Karpas-422 (cell line): Measurements from ENCODE around the gene ZNF544. TPM values are rescaled to one million over a fixed set of nuclear protein-coding genes. Genes with fewer than 3 reads are reported as not detected.
A peak's percentile ranks its signal among the peaks of the same experiment; 100 is the strongest.

Experiments used
- DNase-seq: peaks from one replicate; pipeline ENCODE4 v3.0.0-alpha.2; 2015
- H2AFZ ChIP-seq: fragments of 200-600 bp; sonication (generic); 2 replicates; pipeline ENCODE4 v1.6.1; 2014; ENCODE audit warnings: antibody characterized with exemption, low read length, mixed read lengths
- H3K27ac ChIP-seq: fragments of 200-600 bp; sonication (generic); 2 replicates; pipeline ENCODE4 v1.5.1; 2014; ENCODE audit warnings: mild to moderate bottlenecking, low read length, moderate library complexity
- H3K27me3 ChIP-seq: fragments of 200-600 bp; sonication (generic); 2 replicates; pipeline ENCODE4 v1.6.1; 2014; ENCODE audit warnings: low read length, mixed read lengths
- H3K36me3 ChIP-seq: fragments of 200-600 bp; sonication (generic); 2 replicates; pipeline ENCODE4 v1.6.1; 2014; ENCODE audit warnings: low read length, mixed read lengths; ENCODE audit not compliant: insufficient read depth
- H3K4me1 ChIP-seq: fragments of 200-600 bp; sonication (generic); 2 replicates; pipeline ENCODE4 v1.6.1; 2014; ENCODE audit warnings: mild to moderate bottlenecking, low read length, mixed read lengths
- H3K4me2 ChIP-seq: fragments of 200-600 bp; sonication (generic); 2 replicates; pipeline ENCODE4 v1.6.1; 2014; ENCODE audit warnings: low read length, low read depth, mild to moderate bottlenecking; ENCODE audit not compliant: poor library complexity, severe bottlenecking
- H3K4me3 ChIP-seq: fragments of 200-600 bp; sonication (generic); 2 replicates; pipeline ENCODE4 v1.5.1; 2014; ENCODE audit warnings: mild to moderate bottlenecking, antibody characterized with exemption, low read length, mixed read lengths
- H3K79me2 ChIP-seq: fragments of 200-600 bp; sonication (generic); 2 replicates; pipeline ENCODE4 v1.6.1; 2014; ENCODE audit warnings: mild to moderate bottlenecking, low read length, mixed read lengths
- H3K9ac ChIP-seq: fragments of 200-600 bp; sonication (generic); 2 replicates; pipeline ENCODE4 v1.6.0; 2014; ENCODE audit warnings: low read length
- H3K9me2 ChIP-seq: fragments of 200-600 bp; sonication (generic), shearing (Covaris generic); replicated peaks from 2 replicates; pipeline ENCODE4 v1.6.0; 2014; ENCODE audit warnings: mild to moderate bottlenecking, low read length, moderate library complexity; ENCODE audit not compliant: insufficient read depth
- H3K9me3 ChIP-seq: fragments of 300-700, 200-600 bp; sonication (generic); 2 replicates; pipeline ENCODE4 v1.6.1; 2014; ENCODE audit warnings: low read length, mixed read lengths
- H4K20me1 ChIP-seq: fragments of 200-600 bp; sonication (generic); 2 replicates; pipeline ENCODE4 v1.6.1; 2014; ENCODE audit warnings: mild to moderate bottlenecking, antibody characterized with exemption, low read length, low read depth; ENCODE audit not compliant: insufficient read depth
- total RNA-seq: library from RNA; depleted of rRNA; stranded (reverse); fragments of >200 nt; shearing (Covaris generic); gene quantifications from 2 replicates; pipeline ENCODE4 v1.2.3, GENCODE V29; 2014; ENCODE audit warnings: low replicate concordance

The ZNF544 gene
- total RNA-seq, 1 experiment from 2014 or later, result 111 TPM

DNA sequence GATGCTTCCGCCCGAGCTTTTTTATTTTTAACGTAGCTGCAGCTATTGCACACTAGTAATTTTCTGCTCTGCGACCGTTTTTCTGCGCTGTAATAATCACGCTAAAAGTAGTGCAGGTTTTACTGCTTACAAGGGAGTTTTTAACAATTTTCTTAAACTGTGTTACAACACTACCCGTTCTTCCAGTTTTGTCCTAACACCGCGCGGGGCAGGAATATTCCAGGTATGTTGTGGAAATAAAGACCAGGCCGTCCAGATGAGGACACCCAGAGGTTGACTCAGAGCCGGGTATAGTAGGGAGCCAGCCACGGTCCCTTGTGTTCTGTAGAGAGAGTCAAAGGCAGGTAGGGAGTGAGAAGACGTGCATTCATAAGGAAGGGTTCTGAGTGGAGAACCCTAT, 24.1 kb upstream of the ZNF544 start:
- H2AFZ ChIP-seq, result no peak overlapping the region

GRCh38 chr19:58209577-58209976, 19.1 kb upstream of the ZNF544 start:
- peaks cover 76% of the 10 kb centered on the region for H3K9me3 ChIP-seq
- no peak for DNase-seq
- H3K9me2 ChIP-seq, result no peaks in the 10 kb centered on the region
- no peak overlapping the region for H3K4me2 ChIP-seq
- H2AFZ ChIP-seq, result no peak overlapping the region
- H3K4me1 ChIP-seq, result no peaks in the 10 kb centered on the region
- no peaks in the 10 kb centered on the region for H3K79me2 ChIP-seq
- H3K27ac ChIP-seq, result no peak overlapping the region
- no peak overlapping the region for H3K9ac ChIP-seq
- no peaks in the 10 kb centered on the region for H4K20me1 ChIP-seq
- H3K36me3 ChIP-seq, result peaks cover 79% of the 10 kb centered on the region
- no peaks in the 10 kb centered on the region for H3K27me3 ChIP-seq
- no peak overlapping the region for H3K4me3 ChIP-seq

More for the DNA sequence above, 24.1 kb upstream of the ZNF544 start:
- Histone ChIP-seq H3K4me2 (no peak overlapping the region), H3K9me2 (no peaks in the 10 kb centered on the region), H3K27me3 (no peaks in the 10 kb centered on the region), H3K9ac (no peak overlapping the region), H3K4me1 (no peaks in the 10 kb centered on the region), H3K4me3 (no peak overlapping the region), H3K36me3 (peaks cover 60% of the 10 kb centered on the region), H3K27ac (no peak overlapping the region), H3K9me3 (peaks cover 73% of the 10 kb centered on the region), H4K20me1 (no peaks in the 10 kb centered on the region), H3K79me2 (no peaks in the 10 kb centered on the region)
- no peak for DNase-seq

DNA sequence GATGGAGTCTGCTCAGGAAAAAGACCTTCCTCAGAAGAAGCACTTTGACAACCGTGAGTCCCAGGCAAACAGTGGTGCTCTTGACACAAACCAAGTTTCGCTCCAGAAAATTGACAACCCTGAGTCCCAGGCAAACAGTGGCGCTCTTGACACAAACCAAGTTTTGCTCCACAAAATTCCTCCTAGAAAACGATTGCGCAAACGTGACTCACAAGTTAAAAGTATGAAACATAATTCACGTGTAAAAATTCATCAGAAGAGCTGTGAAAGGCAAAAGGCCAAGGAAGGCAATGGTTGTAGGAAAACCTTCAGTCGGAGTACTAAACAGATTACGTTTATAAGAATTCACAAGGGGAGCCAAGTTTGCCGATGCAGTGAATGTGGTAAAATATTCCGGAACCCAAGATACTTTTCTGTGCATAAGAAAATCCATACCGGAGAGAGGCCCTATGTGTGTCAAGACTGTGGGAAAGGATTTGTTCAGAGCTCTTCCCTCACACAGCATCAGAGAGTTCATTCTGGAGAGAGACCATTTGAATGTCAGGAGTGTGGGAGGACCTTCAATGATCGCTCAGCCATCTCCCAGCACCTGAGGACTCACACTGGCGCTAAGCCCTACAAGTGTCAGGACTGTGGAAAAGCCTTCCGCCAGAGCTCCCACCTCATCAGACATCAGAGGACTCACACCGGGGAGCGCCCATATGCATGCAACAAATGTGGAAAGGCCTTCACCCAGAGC, 16.2 kb upstream of the ZNF544 start:
- H2AFZ ChIP-seq, result no peak overlapping the region
- no peaks in the 10 kb centered on the region for H3K79me2 ChIP-seq
- no peak overlapping the region for H3K4me3 ChIP-seq
- no peak overlapping the region for H3K27ac ChIP-seq
- H3K9me2 ChIP-seq, result no peaks in the 10 kb centered on the region
- no peaks in the 10 kb centered on the region for H3K27me3 ChIP-seq
- H3K9ac ChIP-seq, result no peak overlapping the region
- H3K4me2 ChIP-seq, result no peak overlapping the region
- H3K4me1 ChIP-seq, result no peaks in the 10 kb centered on the region
- peaks cover 56% of the 10 kb centered on the region for H3K36me3 ChIP-seq
- H4K20me1 ChIP-seq, result no peaks in the 10 kb centered on the region
- no peak for DNase-seq
- peaks cover 72% of the 10 kb centered on the region for H3K9me3 ChIP-seq

DNA sequence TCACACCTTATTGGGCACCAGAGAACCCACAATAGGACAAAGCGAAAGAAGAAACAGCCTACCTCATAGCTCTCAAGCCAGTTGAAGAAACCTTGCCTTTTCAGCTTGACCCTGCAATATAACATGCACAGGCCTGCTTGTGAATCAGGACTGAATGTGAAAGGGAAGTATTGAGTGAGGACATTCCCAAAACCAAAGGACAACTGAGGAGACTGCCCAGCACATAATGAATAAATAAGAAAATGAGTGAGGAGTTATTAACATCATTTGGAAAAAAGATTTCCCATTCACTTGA, 15.7 kb upstream of the ZNF544 start:
- no peaks in the 10 kb centered on the region for H3K79me2 ChIP-seq
- no peak overlapping the region for H3K4me3 ChIP-seq
- H3K9me3 ChIP-seq, result peaks cover 71% of the 10 kb centered on the region
- H3K27ac ChIP-seq, result no peak overlapping the region
- H3K9me2 ChIP-seq, result no peaks in the 10 kb centered on the region
- no peak overlapping the region for H3K4me2 ChIP-seq
- H3K27me3 ChIP-seq, result no peaks in the 10 kb centered on the region
- no peaks in the 10 kb centered on the region for H4K20me1 ChIP-seq
- no peak overlapping the region for H3K9ac ChIP-seq
- H3K36me3 ChIP-seq, result peaks cover 51% of the 10 kb centered on the region
- no peaks in the 10 kb centered on the region for H3K4me1 ChIP-seq
- no peak for DNase-seq
- no peak overlapping the region for H2AFZ ChIP-seq

GRCh38 chr19:58217069-58217481, 11.6 kb upstream of the ZNF544 start:
- Histone ChIP-seq H3K27ac (no peak overlapping the region), H3K9me3 (peaks cover 51% of the 10 kb centered on the region)

DNA sequence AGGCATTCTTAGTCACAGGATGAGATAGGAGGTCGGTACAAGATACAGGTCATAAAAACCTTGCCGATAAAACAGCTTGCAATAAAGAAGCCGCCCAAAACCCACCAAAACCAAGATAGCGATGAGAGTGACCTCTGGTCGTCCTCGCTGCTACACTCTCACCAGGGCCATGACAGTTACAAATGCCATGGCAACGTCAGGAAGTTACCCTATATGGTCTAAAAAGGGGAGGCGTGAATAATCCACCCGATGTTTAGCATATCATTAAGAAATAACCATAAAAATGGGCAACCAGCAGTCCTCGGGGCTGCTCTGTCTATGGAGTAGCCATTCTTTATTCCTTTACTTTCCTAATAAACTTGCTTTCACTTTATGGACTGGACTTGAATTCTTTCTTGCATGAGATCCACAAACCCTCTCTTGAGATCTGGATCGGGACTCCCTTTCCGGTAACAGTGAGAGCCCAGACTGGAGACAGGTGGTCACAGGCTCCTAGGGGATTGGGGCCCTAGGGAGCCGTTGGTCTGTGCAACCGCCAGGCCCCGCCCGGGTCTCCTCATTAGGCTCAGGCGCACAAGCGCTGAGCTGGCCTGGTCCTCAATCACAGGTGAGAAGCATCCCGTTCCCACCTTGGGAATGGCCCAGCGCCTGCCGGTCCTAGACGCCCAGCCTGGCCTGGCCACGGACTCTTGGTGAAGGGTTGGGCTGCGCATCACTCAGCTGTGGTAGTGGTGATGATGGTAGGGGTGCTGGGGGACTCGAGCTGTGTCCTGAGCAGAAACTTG, 10.9 kb upstream of the ZNF544 start:
- Histone ChIP-seq H3K4me1 (no peaks in the 10 kb centered on the region), H4K20me1 (no peaks in the 10 kb centered on the region), H3K4me2 (no peak overlapping the region), H3K79me2 (no peaks in the 10 kb centered on the region), H3K27me3 (no peaks in the 10 kb centered on the region), H3K4me3 (no peak overlapping the region), H3K9me3 (peaks cover 44% of the 10 kb centered on the region), H3K36me3 (peaks cover 9% of the 10 kb centered on the region), H3K27ac (no peak overlapping the region), H3K9ac (no peak overlapping the region), H3K9me2 (no peaks in the 10 kb centered on the region), H2AFZ (no peak overlapping the region)
- no peak for DNase-seq

More at GRCh38 chr19:58217069-58217481, 11.6 kb upstream of the ZNF544 start:
- no peaks in the 10 kb centered on the region for H3K9me2 ChIP-seq
- no peaks in the 10 kb centered on the region for H3K79me2 ChIP-seq
- no peaks in the 10 kb centered on the region for H3K27me3 ChIP-seq
- no peaks in the 10 kb centered on the region for H4K20me1 ChIP-seq
- no peak overlapping the region for H3K9ac ChIP-seq
- H2AFZ ChIP-seq, result no peak overlapping the region
- H3K4me1 ChIP-seq, result no peaks in the 10 kb centered on the region
- H3K4me3 ChIP-seq, result no peak overlapping the region
- H3K36me3 ChIP-seq, result peaks cover 17% of the 10 kb centered on the region
- no peak for DNase-seq
- no peak overlapping the region for H3K4me2 ChIP-seq

DNA sequence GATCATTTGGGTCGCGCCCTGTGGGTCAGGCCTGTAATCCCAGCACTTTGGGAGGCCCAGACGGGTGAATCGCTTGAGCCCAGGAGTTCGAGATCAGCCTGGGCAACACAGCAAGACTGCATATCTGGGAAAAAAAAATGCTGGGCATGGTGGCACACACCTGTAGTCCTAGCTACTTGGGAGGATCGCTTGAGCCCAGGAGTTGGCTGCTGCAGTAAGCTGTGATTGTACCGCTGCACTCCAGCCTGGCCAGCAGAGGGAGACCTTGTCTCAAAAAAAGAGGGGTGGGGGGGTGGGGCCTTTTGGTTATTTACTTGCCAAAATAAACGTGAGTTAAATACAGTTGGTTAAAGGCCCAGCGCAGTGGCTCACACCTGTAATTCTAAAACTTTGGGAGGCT, 9.8 kb upstream of the ZNF544 start:
- no peak overlapping the region for H2AFZ ChIP-seq
- no peaks in the 10 kb centered on the region for H3K9me2 ChIP-seq
- DNase-seq, result peak; percentile 84
- no peaks in the 10 kb centered on the region for H3K4me1 ChIP-seq
- no peak overlapping the region for H3K9ac ChIP-seq
- no peak overlapping the region for H3K4me3 ChIP-seq
- no peaks in the 10 kb centered on the region for H3K36me3 ChIP-seq
- peaks cover 33% of the 10 kb centered on the region for H3K9me3 ChIP-seq
- no peak overlapping the region for H3K4me2 ChIP-seq
- H3K27ac ChIP-seq, result no peak overlapping the region
- H4K20me1 ChIP-seq, result no peaks in the 10 kb centered on the region
- no peaks in the 10 kb centered on the region for H3K79me2 ChIP-seq
- H3K27me3 ChIP-seq, result no peaks in the 10 kb centered on the region

GRCh38 chr19:58227964-58228584, 640 bp upstream of the ZNF544 start:
- H4K20me1 ChIP-seq, result no peaks in the 10 kb centered on the region
- peak; percentile 53 for DNase-seq
- peaks cover 35% of the 10 kb centered on the region for H3K36me3 ChIP-seq
- H3K4me1 ChIP-seq, result peaks cover 14% of the 10 kb centered on the region
- H3K27ac ChIP-seq, result peak overlapping the region; percentile 63
- peak overlapping the region; percentile 83 for H3K4me3 ChIP-seq
- H3K4me2 ChIP-seq, result peak overlapping the region; percentile 99
- H2AFZ ChIP-seq, result peak overlapping the region; percentile 98
- no peaks in the 10 kb centered on the region for H3K27me3 ChIP-seq
- peaks cover 14% of the 10 kb centered on the region for H3K9me3 ChIP-seq
- H3K9ac ChIP-seq, result peak overlapping the region; percentile 96
- peaks cover 49% of the 10 kb centered on the region for H3K79me2 ChIP-seq
- H3K9me2 ChIP-seq, result no peaks in the 10 kb centered on the region
